Spleen (tissue), 11 donors: Measurements from ENCODE around the gene SUN2. TPM values are rescaled to one million over a fixed set of nuclear protein-coding genes. Genes with fewer than 3 reads are reported as not detected.

Experiments
- DNase-seq: peaks from one replicate; pipeline ENCODE4 v3.0.0-alpha.2; 2020
- H3K27ac ChIP-seq, 8 donors: fragments of 200-600 bp; sonication (generic) in 7 of 8; 1 replicate in 4 of 8; 2 replicates in 4 of 8; pipeline versions ENCODE4 v1.5.0 to v1.8.0; 2016 to 2021; ENCODE audit warnings: inconsistent platforms in 4 of 8, mild to moderate bottlenecking in 4 of 8, moderate library complexity in 1 of 8
- H3K27me3 ChIP-seq, 7 donors: fragments of 200-600 bp; sonication (generic) in 6 of 7; replicated peaks in 1 of 7; 1 replicate in 4 of 7; 2 replicates in 3 of 7; pipeline versions ENCODE4 v1.5.0 to v1.8.0; 2016 to 2021; ENCODE audit warnings: inconsistent platforms in 3 of 7, mild to moderate bottlenecking in 1 of 7
- H3K36me3 ChIP-seq, 6 donors: fragments of 200-600 bp; sonication (generic) in 5 of 6; 1 replicate in 4 of 6; 2 replicates in 2 of 6; pipeline versions ENCODE4 v1.5.0 to v1.8.0; 2016 to 2021; ENCODE audit warnings: inconsistent platforms in 2 of 6
- H3K4me1 ChIP-seq, 6 donors: fragments of 200-600 bp; sonication (generic) in 5 of 6; 1 replicate in 3 of 6; 2 replicates in 3 of 6; pipeline versions ENCODE4 v1.5.0 to v1.8.0; 2016 to 2021; ENCODE audit warnings: inconsistent platforms in 3 of 6
- H3K4me3 ChIP-seq, 8 donors: fragments of 200-600 bp; sonication (generic) in 7 of 8; 1 replicate in 4 of 8; 2 replicates in 4 of 8; pipeline versions ENCODE4 v1.5.0 to v1.8.0; 2016 to 2021; ENCODE audit warnings: inconsistent platforms in 4 of 8, mild to moderate bottlenecking in 4 of 8, moderate library complexity in 2 of 8
- H3K9me3 ChIP-seq, 8 donors: fragments of 200-600 bp; sonication (generic) in 7 of 8; 1 replicate in 4 of 8; 2 replicates in 4 of 8; pipeline versions ENCODE4 v1.5.0 to v1.8.0; 2016 to 2021; ENCODE audit warnings: inconsistent platforms in 4 of 8
- POLR2A ChIP-seq, 3 donors: fragments of 450-650 bp; IDR thresholded peaks; one replicate each; pipeline ENCODE4 v1.5.1; 2017; ENCODE audit warnings: antibody characterized with exemption in 3 of 3, mild to moderate bottlenecking in 1 of 3
- POLR2AphosphoS5 ChIP-seq, 3 donors: sonication (generic); formaldehyde crosslinking; IDR thresholded peaks; one replicate each; pipeline ENCODE4 v1.5.1; 2017; ENCODE audit warnings: antibody characterized with exemption in 3 of 3
- WGBS, 5 donors: extraction: QIAGEN DNeasy Blood & Tissue Kit in 3 of 5; methylation state at CpG; one replicate each; pipeline versions ENCODE4 v1.1.5 to v1.1.7; 2013 to 2018; 5-methylcytosine and 5-hydroxymethylcytosine counted together
- intact Hi-C: fragments of 100-400 bp; cut with DNase I; formaldehyde crosslinking; loops from one replicate; pipeline ENCODE4 v1.15.0; 2023; ENCODE audit warnings: low total_unique reads
- polyA plus RNA-seq, 3 donors: library from polyadenylated mRNA; stranded (reverse); fragments of 200-250 nt; gene quantifications; one replicate each; pipeline ENCODE4 v1.2.1, GENCODE V29; 2013
- total RNA-seq, 7 donors: library from RNA; depleted of rRNA in 3 of 7; stranded (reverse); fragments of >200 nt in 3 of 7; fragmentation: NEBNext Ultra II Directional in 4 of 7; extraction: Animal tissue kit (Norgen Biotek cat#: 25700) in 4 of 7; gene quantifications; one replicate each; pipeline versions ENCODE4 v1.1.0 to v1.2.1, GENCODE V29; 2016 to 2021
- TF ChIP-seq, protein P1 (sequence below), 11 experiments: fragments of 200-600 bp in 7 of 11; fragments of 450-650 bp in 4 of 11; sonication (generic) in 4 of 11; IDR thresholded peaks in 8 of 11; conservative IDR thresholded peaks in 3 of 11; 1 replicate in 7 of 11; 2 replicates in 4 of 11; pipeline versions ENCODE4 v1.4.0 to v1.8.0; 2016 to 2021; ENCODE audit warnings: antibody characterized with exemption in 11 of 11, inconsistent platforms in 4 of 11, mild to moderate bottlenecking in 1 of 11
- donor health status: healthy with polysubstance abuse.
- donor health status: DM: no; HTN: no; CAD: no; lungs with moderate emphysema.
- donor health status: DM: no; HTN: no; CAD: no.
- donor health status: Bipolar disorder and iron deficiency.
- donor health status: healthy.
- donor health status: DM: no; HTN: no; CAD: no.
- donor health status: DM: yes; HTN: yes; CAD: no.

SUN2 gene
- total and polyA plus RNA-seq, 10 donors = 35.4 to 455 (median 208) TPM

DNA sequence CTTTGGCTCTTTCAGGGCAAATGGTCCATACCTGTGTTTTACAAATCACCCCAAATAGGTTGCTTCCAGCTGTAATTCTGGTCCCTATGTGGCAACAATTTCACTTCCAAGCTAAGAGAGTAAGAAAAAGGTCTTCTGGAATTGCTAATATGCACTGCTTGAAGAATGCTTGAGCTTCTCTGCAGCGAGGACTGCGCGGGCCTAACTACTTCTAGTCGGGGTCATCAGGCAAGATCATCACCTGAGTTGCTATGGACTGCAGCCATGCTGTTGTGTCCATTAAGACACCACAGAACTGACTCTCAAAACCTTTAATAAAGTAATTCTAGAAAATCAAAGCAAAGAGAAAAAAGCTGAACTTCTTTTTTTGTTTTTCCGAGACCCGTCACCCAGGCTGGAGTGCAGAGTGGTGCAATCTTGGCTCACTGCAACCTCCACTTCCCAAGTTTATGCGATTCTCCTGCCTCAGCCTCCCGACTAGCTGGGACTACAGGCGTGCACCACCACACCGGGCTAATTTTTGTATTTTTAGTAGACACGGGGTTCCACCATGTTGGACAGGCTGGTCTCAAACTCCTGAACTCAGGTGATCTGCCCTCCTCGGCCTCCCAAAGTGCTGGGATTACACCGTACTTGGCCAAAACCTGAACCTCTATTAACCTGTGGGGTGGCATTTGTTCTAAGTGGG is 57.2 kb downstream of the SUN2 start:
- Histone ChIP-seq H3K27me3 (no peaks in the 10 kb centered on the region), H3K4me1 (peaks cover 42 to 78% (median 59%) of the 10 kb centered on the region in 6 donors), H3K9me3 (no peaks in the 10 kb centered on the region), H3K36me3 (peaks cover 0 to 15% (median 0%) of the 10 kb centered on the region in 6 donors), H3K27ac (peak overlapping the region in 5 of 8 donors; percentile 97 to 99 (median 98)), H3K4me3 (peak overlapping the region in 4 of 8 donors; percentile 59 to 79 (median 64))
- intact Hi-C loops = no loop called here
- DNase-seq = no peak
- WGBS, 5 donors = 85 to 93% (median 91%) methylated on average over 13 of the region's 13 CpGs
- no peak for TF ChIP-seq POLR2AphosphoS5 (IDR thresholded peaks at IDR 0.05)
- TF ChIP-seq, protein P1, sequence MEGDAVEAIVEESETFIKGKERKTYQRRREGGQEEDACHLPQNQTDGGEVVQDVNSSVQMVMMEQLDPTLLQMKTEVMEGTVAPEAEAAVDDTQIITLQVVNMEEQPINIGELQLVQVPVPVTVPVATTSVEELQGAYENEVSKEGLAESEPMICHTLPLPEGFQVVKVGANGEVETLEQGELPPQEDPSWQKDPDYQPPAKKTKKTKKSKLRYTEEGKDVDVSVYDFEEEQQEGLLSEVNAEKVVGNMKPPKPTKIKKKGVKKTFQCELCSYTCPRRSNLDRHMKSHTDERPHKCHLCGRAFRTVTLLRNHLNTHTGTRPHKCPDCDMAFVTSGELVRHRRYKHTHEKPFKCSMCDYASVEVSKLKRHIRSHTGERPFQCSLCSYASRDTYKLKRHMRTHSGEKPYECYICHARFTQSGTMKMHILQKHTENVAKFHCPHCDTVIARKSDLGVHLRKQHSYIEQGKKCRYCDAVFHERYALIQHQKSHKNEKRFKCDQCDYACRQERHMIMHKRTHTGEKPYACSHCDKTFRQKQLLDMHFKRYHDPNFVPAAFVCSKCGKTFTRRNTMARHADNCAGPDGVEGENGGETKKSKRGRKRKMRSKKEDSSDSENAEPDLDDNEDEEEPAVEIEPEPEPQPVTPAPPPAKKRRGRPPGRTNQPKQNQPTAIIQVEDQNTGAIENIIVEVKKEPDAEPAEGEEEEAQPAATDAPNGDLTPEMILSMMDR (IDR thresholded peaks at IDR 0.05 in 8 of 11, conservative IDR thresholded peaks at IDR 0.05 in 3 of 11) = no peak
- TF ChIP-seq POLR2A (IDR thresholded peaks at IDR 0.05) = no peak

DNA sequence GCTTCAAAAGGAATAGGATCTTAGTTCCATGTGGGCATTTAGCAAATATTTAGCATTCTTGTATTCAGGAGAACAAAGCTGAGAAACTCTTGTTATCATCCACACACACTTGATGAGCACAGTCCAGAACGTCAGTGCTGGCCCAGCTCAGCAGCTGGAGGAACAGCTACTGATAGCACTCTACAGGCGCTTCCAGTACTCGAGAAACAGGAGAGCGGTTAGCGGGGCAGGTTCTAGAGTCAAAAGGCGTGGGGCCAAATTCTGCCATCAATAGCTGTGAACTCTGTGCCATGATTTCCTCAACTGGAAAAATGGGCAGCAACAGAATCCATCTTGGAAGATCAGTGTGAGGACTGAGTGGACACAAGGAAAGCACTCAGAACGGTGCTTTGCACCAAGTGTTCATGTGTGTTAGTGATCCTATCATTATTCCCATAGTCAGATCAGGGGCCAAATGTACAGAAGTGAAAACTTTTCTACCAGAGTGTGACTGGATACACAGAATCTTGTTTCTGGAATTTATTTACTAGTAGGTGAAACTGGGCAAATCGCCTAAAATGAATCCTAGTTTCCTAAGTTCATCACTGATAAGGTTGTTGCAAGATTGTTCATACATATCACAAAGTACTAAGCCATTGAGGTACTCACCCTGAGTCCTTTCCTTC is 58.2 kb downstream of the SUN2 start:
- H3K9me3 ChIP-seq = no peaks in the 10 kb centered on the region
- peak overlapping the region in 1 of 8 donors; percentile 79 for H3K4me3 ChIP-seq
- DNase-seq = no peak
- WGBS, 5 donors = 79 to 85% (median 83%) methylated on average over 8 of the region's 8 CpGs
- H3K27ac ChIP-seq = peak overlapping the region in 7 of 8 donors; percentile 56 to 98 (median 69)
- H3K4me1 ChIP-seq = peaks cover 42 to 80% (median 61%) of the 10 kb centered on the region in 6 donors
- intact Hi-C loops = no loop called here
- TF ChIP-seq, protein P1 (IDR thresholded peaks at IDR 0.05 in 8 of 11, conservative IDR thresholded peaks at IDR 0.05 in 3 of 11) = no peak
- TF ChIP-seq POLR2AphosphoS5 (IDR thresholded peaks at IDR 0.05) (no peak), POLR2A (IDR thresholded peaks at IDR 0.05) (no peak)
- H3K36me3 ChIP-seq = peaks cover 0 to 23% (median under 1%) of the 10 kb centered on the region in 6 donors
- no peaks in the 10 kb centered on the region for H3K27me3 ChIP-seq

DNA sequence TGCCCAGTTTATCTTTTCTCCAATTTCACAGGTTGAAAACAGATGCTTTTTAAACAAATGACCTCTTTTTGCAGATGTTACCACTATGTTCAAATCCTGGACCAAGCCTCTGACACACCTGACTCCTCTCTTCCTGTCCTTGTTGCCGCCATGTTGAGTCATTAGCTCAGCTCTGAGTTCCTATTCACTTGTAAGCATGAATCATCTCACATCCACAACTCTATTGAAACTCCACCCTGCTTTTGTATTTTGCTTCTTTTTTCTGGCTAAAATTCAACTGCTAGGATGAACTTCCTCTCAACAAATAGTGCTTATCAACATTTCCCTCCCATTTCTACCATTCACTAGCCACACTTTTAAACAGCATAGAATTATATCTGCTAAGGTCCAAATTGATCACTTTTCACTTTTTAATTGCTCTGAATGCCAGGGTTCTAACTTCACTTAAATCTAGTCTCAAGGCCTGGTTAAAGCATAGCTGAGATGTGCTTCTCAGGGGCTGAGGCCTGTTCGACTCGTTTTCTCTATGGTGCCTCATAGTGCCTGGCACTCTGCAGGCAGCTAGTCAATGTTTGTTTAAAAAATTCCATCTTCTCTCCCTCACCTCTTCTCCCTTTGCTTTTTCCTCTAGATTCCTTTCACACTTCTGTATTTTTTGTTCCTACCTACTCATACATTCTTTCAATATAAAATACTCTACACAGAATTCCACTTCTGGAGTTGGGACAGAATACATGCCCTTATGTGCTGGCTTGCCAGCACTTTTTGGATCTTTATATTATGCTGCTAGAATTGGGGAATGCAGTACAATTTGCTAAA is 59.0 kb downstream of the SUN2 start:
- no peaks in the 10 kb centered on the region for H3K27me3 ChIP-seq
- WGBS, 5 donors = 47 to 77% (median 70%) methylated on average over 3 of the region's 3 CpGs
- H3K27ac ChIP-seq = peak overlapping the region in 7 of 8 donors; percentile 56 to 98 (median 69)
- TF ChIP-seq POLR2AphosphoS5 (IDR thresholded peaks at IDR 0.05) (no peak), POLR2A (IDR thresholded peaks at IDR 0.05) (no peak)
- TF ChIP-seq, protein P1 (IDR thresholded peaks at IDR 0.05 in 8 of 11, conservative IDR thresholded peaks at IDR 0.05 in 3 of 11) = no peak
- H3K36me3 ChIP-seq = peaks cover 0 to 31% (median 4%) of the 10 kb centered on the region in 6 donors
- H3K4me3 ChIP-seq = no peak overlapping the region
- intact Hi-C loops = no loop called here
- H3K4me1 ChIP-seq = peaks cover 42 to 74% (median 61%) of the 10 kb centered on the region in 6 donors
- DNase-seq = no peak
- H3K9me3 ChIP-seq = no peaks in the 10 kb centered on the region
